ENCODE measurements around the gene CPED1.
"Not testable (repeated sequence)": the region's sequence is repeated elsewhere in the genome, so short reads cannot be mapped to it uniquely, and the experiment has no call there.

The CPED1 gene

GRCh38 chr7:121157341-121157751 is 168.8 kb downstream of the CPED1 start:
- DNase-seq = no peak

- no peak for DNase-seq
Observed at GRCh38 chr7:121157885-121158590, 169.5 kb downstream of the CPED1 start.

GRCh38 chr7:121158665-121159064 is 170.2 kb downstream of the CPED1 start:
- DNase-seq = no peak

- no peak for DNase-seq
Observed at GRCh38 chr7:121159553-121159952, 171.0 kb downstream of the CPED1 start.

- DNase-seq = no peak
Observed at GRCh38 chr7:121160150-121161008, 171.9 kb downstream of the CPED1 start.

GRCh38 chr7:121163699-121164098 is 175.2 kb downstream of the CPED1 start:
- DNase-seq = no peak

- DNase-seq = no peak
Observed at GRCh38 chr7:121164247-121164646, 175.7 kb downstream of the CPED1 start.

- DNase-seq = no peak
Observed at GRCh38 chr7:121166916-121167315, 178.4 kb downstream of the CPED1 start.

- no peak for DNase-seq
Observed at GRCh38 chr7:121167971-121168370, 179.5 kb downstream of the CPED1 start.

GRCh38 chr7:121169469-121169868 is 181.0 kb downstream of the CPED1 start:
- no peak for DNase-seq

GRCh38 chr7:121172484-121172883 is 184.0 kb downstream of the CPED1 start:
- DNase-seq = no peak

GRCh38 chr7:121175826-121176225 is 187.3 kb downstream of the CPED1 start:
- DNase-seq = no peak

GRCh38 chr7:121178452-121178851 is 189.9 kb downstream of the CPED1 start:
- no peak for DNase-seq

GRCh38 chr7:121178869-121179497 is 190.5 kb downstream of the CPED1 start:
- DNase-seq = no peak

GRCh38 chr7:121180436-121181063 is 192.0 kb downstream of the CPED1 start:
- no peak for DNase-seq

- DNase-seq = no peak
Observed at GRCh38 chr7:121181357-121181756, 192.8 kb downstream of the CPED1 start.

GRCh38 chr7:121182281-121182680 is 193.8 kb downstream of the CPED1 start:
- no peak for DNase-seq

- DNase-seq = no peak
Observed at GRCh38 chr7:121182902-121183301, 194.4 kb downstream of the CPED1 start.

GRCh38 chr7:121183883-121184282 is 195.4 kb downstream of the CPED1 start:
- not testable (repeated sequence) for DNase-seq

GRCh38 chr7:121186746-121187145 is 198.2 kb downstream of the CPED1 start:
- no peak for DNase-seq

GRCh38 chr7:121187222-121187621 is 198.7 kb downstream of the CPED1 start:
- no peak for DNase-seq

GRCh38 chr7:121187676-121188075 is 199.2 kb downstream of the CPED1 start:
- no peak for DNase-seq

GRCh38 chr7:121192834-121193233 is 204.3 kb downstream of the CPED1 start:
- no peak for DNase-seq
